ENCODE results near the gene SAP30BP. TPM values are rescaled to one million over a fixed set of nuclear protein-coding genes. Genes with fewer than 3 reads are reported as not detected.

SAP30BP gene
- total RNA-seq, 1 donor from 2014 or later, result 75.8 TPM

DNA sequence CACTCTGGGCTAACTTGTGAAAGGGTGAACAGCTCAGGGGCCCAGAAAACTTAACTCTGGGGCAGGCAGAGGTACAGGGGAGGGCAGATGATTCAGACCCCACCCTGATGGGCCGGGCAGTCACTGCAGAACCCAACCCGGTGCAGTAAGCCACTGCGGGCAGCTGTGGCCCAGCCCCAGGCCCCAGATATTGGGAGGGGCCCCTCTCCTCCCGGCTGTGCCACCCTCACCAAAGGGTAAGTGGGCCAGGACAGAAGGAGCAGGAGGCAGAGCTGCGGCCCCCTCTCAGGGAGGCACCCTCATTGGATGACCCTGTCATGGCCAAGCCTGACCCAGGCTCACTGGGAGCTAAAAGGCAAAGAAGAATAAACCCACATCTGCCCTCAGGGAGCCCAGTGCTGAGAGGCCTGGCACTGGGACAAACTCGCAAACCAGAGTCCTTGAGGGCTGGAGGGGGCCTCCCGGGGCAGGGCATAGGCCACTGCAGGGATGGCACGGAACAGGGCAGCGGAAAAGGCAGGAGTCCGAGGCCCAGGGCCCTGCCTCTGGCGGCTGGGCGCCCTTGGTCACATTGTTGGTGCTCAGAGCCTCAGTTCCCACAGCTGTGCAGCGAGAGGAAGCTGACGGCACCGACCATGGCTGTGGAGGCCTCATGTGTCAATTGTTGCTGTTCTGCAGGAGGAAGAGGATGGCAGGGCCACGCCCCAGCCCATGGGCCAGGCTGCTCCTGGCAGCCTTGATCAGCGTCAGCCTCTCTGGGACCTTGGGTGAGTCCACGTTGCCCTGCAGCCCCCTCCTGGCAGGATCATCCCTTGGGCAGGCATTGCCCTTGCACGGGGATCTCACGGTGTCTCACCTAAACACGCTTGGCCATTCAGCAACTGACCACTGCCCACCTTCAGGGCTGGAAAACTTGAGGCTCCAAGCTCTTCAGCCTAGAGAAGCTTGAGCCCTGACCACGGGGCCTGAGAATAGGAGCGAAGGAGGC, 57.2 kb downstream of the SAP30BP start:
- no peak overlapping the region for H3K4me3 ChIP-seq
- peaks cover 10% of the 10 kb centered on the region for H3F3A ChIP-seq (ENCODE audit: low read depth)
- H3K4me3 Mint-ChIP-seq, result no peak overlapping the region
- peaks cover 33% of the 10 kb centered on the region for H3K27me3 ChIP-seq
- H3K9me3 Mint-ChIP-seq, result no peaks in the 10 kb centered on the region
- H3K27me3 Mint-ChIP-seq (ENCODE audit: insufficient read depth, low read depth), result peaks cover 31% of the 10 kb centered on the region
- H3K9ac ChIP-seq, result no peak overlapping the region
- H3K36me3 ChIP-seq, result no peaks in the 10 kb centered on the region
- no peak overlapping the region for H3K27ac Mint-ChIP-seq
- H3K4me1 Mint-ChIP-seq, result peaks cover 2% of the 10 kb centered on the region
- TF ChIP-seq EZH2 (IDR thresholded peaks at IDR 0.05) (no peak), EZH2phosphoT487 (IDR thresholded peaks at IDR 0.05) (no peak)
- H2AFZ ChIP-seq (replicated peaks), result no peak overlapping the region
- H3K27ac ChIP-seq, result no peak overlapping the region
- H4K20me1 ChIP-seq (ENCODE audit: low read depth), result no peaks in the 10 kb centered on the region
- DNase-seq (ENCODE audit: low spot score), result no peak
- no peaks in the 10 kb centered on the region for H3K36me3 Mint-ChIP-seq
- H3K4me1 ChIP-seq, result no peaks in the 10 kb centered on the region
- H3K79me2 ChIP-seq (ENCODE audit: low read depth), result no peaks in the 10 kb centered on the region
- H3K4me2 ChIP-seq, result no peak overlapping the region
- H3K9me3 ChIP-seq (ENCODE audit: low read depth), result no peaks in the 10 kb centered on the region

DNA sequence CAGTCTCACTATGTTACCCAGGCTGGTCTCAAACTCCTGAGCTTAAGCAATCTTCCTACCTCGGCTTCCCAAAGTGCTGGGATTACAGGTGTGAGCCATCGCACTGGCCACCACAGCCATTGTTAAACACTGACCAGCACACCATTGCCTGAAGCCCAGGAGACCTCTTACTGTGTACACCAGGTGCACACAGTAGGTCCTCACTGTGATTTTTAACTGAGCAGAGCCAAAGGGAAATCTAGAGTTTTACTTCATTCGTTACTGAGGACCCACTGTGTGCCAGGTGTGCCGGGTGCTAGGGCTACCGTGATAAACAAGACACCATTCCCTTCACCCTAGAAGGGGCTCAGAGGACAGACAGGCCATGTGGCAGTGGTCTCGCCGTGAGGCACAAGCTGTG, 58.4 kb downstream of the SAP30BP start:
- Histone ChIP-seq H3K4me2 (no peak overlapping the region), H3K9ac (no peak overlapping the region), H4K20me1 (ENCODE audit: low read depth) (no peaks in the 10 kb centered on the region), H3K79me2 (ENCODE audit: low read depth) (no peaks in the 10 kb centered on the region), H3K36me3 (no peaks in the 10 kb centered on the region), H2AFZ (replicated peaks) (no peak overlapping the region), H3K27me3 (peaks cover 21% of the 10 kb centered on the region), H3K9me3 (ENCODE audit: low read depth) (no peaks in the 10 kb centered on the region), H3K27ac (no peak overlapping the region), H3F3A (ENCODE audit: low read depth) (peaks cover 9% of the 10 kb centered on the region), H3K4me3 (no peak overlapping the region), H3K4me1 (no peaks in the 10 kb centered on the region)
- no peak overlapping the region for H3K27ac Mint-ChIP-seq
- no peaks in the 10 kb centered on the region for H3K9me3 Mint-ChIP-seq
- no peaks in the 10 kb centered on the region for H3K36me3 Mint-ChIP-seq
- H3K4me1 Mint-ChIP-seq, result peaks cover 2% of the 10 kb centered on the region
- TF ChIP-seq, protein P1, sequence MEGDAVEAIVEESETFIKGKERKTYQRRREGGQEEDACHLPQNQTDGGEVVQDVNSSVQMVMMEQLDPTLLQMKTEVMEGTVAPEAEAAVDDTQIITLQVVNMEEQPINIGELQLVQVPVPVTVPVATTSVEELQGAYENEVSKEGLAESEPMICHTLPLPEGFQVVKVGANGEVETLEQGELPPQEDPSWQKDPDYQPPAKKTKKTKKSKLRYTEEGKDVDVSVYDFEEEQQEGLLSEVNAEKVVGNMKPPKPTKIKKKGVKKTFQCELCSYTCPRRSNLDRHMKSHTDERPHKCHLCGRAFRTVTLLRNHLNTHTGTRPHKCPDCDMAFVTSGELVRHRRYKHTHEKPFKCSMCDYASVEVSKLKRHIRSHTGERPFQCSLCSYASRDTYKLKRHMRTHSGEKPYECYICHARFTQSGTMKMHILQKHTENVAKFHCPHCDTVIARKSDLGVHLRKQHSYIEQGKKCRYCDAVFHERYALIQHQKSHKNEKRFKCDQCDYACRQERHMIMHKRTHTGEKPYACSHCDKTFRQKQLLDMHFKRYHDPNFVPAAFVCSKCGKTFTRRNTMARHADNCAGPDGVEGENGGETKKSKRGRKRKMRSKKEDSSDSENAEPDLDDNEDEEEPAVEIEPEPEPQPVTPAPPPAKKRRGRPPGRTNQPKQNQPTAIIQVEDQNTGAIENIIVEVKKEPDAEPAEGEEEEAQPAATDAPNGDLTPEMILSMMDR (IDR thresholded peaks at IDR 0.05), result no peak
- TF ChIP-seq EZH2 (IDR thresholded peaks at IDR 0.05) (no peak), EZH2phosphoT487 (IDR thresholded peaks at IDR 0.05) (no peak)
- no peak for DNase-seq (ENCODE audit: low spot score)
- peaks cover 20% of the 10 kb centered on the region for H3K27me3 Mint-ChIP-seq (ENCODE audit: insufficient read depth, low read depth)
- H3K4me3 Mint-ChIP-seq, result no peak overlapping the region

DNA sequence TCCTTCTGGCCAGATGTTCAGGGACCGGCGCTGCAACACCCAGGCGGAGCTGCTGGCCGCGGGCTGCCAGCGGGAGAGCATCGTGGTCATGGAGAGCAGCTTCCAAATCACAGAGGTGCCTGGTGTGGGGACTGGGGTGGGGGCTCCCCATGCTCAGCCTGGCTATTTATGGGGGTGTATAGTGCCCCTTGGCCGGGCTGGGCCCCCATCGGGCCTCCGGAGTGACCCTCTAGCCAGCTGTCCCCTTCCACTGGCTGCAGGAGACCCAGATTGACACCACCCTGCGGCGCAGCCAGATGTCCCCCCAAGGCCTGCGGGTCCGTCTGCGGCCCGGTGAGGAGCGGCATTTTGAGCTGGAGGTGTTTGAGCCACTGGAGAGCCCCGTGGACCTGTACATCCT, 60.3 kb downstream of the SAP30BP start:
- Mint-ChIP-seq H3K27me3 (ENCODE audit: insufficient read depth, low read depth) (peaks cover 17% of the 10 kb centered on the region), H3K4me1 (no peaks in the 10 kb centered on the region), H3K9me3 (no peaks in the 10 kb centered on the region), H3K4me3 (no peak overlapping the region), H3K36me3 (no peaks in the 10 kb centered on the region), H3K27ac (no peak overlapping the region)
- H4K20me1 ChIP-seq (ENCODE audit: low read depth), result no peaks in the 10 kb centered on the region
- no peaks in the 10 kb centered on the region for H3K9me3 ChIP-seq (ENCODE audit: low read depth)
- no peak overlapping the region for H3K27ac ChIP-seq
- peaks cover 2% of the 10 kb centered on the region for H3K27me3 ChIP-seq
- no peak overlapping the region for H3K4me3 ChIP-seq
- H3F3A ChIP-seq (ENCODE audit: low read depth), result no peaks in the 10 kb centered on the region
- TF ChIP-seq EZH2 (IDR thresholded peaks at IDR 0.05), result no peak
- TF ChIP-seq EZH2phosphoT487 (IDR thresholded peaks at IDR 0.05), result no peak
- TF ChIP-seq, protein P1 (IDR thresholded peaks at IDR 0.05), result no peak
- H2AFZ ChIP-seq (replicated peaks), result no peak overlapping the region
- no peaks in the 10 kb centered on the region for H3K79me2 ChIP-seq (ENCODE audit: low read depth)
- H3K9ac ChIP-seq, result no peak overlapping the region
- no peak for DNase-seq (ENCODE audit: low spot score)
- H3K4me2 ChIP-seq, result no peak overlapping the region
- H3K4me1 ChIP-seq, result no peaks in the 10 kb centered on the region
- H3K36me3 ChIP-seq, result no peaks in the 10 kb centered on the region

DNA sequence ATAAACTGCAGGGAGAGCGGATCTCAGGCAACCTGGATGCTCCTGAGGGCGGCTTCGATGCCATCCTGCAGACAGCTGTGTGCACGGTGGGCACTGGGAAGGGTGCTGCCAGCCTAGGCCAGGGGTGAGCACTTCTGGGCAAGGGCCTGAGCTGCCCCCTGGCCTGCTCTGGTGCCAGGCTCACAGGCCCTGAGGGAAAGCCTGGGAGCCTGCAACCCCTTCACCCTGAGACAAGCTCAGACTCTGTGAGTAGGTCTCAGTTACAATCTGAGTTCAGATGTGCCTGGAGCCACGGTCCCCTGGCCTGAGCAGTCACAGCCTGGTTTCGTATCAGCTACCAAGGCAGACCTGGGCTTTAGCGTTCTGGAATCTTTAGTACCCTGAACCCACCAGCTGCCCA, 62.2 kb downstream of the SAP30BP start:
- no peak overlapping the region for H3K27ac Mint-ChIP-seq

More for the DNA sequence above, 62.2 kb downstream of the SAP30BP start:
- no peaks in the 10 kb centered on the region for H3K27me3 ChIP-seq
- no peak for DNase-seq (ENCODE audit: low spot score)
- no peaks in the 10 kb centered on the region for H4K20me1 ChIP-seq (ENCODE audit: low read depth)
- H3K4me3 ChIP-seq, result no peak overlapping the region
- H3K36me3 Mint-ChIP-seq, result no peaks in the 10 kb centered on the region
- H3K9me3 Mint-ChIP-seq, result no peaks in the 10 kb centered on the region
- no peak overlapping the region for H3K27ac ChIP-seq
- no peak for TF ChIP-seq EZH2phosphoT487 (IDR thresholded peaks at IDR 0.05)
- TF ChIP-seq, protein P1 (IDR thresholded peaks at IDR 0.05), result no peak
- TF ChIP-seq EZH2 (IDR thresholded peaks at IDR 0.05), result no peak
- no peaks in the 10 kb centered on the region for H3K9me3 ChIP-seq (ENCODE audit: low read depth)
- no peak overlapping the region for H3K9ac ChIP-seq
- no peaks in the 10 kb centered on the region for H3F3A ChIP-seq (ENCODE audit: low read depth)
- H2AFZ ChIP-seq (replicated peaks), result no peak overlapping the region
- no peaks in the 10 kb centered on the region for H3K36me3 ChIP-seq
- no peaks in the 10 kb centered on the region for H3K4me1 ChIP-seq
- no peaks in the 10 kb centered on the region for H3K4me1 Mint-ChIP-seq
- H3K4me3 Mint-ChIP-seq, result no peak overlapping the region
- no peaks in the 10 kb centered on the region for H3K79me2 ChIP-seq (ENCODE audit: low read depth)
- H3K4me2 ChIP-seq, result no peak overlapping the region
- peaks cover 17% of the 10 kb centered on the region for H3K27me3 Mint-ChIP-seq (ENCODE audit: insufficient read depth, low read depth)

Data from neural progenitor cell (in vitro differentiated cells).